Effector CD8-positive, alpha-beta T cell (primary cell): ENCODE measurements around the gene NKAIN1.

Source experiments
- DNase-seq: peaks from one replicate; lab custom pipeline; 2025; lab: John Stamatoyannopoulos, UW

Gene NKAIN1

DNA sequence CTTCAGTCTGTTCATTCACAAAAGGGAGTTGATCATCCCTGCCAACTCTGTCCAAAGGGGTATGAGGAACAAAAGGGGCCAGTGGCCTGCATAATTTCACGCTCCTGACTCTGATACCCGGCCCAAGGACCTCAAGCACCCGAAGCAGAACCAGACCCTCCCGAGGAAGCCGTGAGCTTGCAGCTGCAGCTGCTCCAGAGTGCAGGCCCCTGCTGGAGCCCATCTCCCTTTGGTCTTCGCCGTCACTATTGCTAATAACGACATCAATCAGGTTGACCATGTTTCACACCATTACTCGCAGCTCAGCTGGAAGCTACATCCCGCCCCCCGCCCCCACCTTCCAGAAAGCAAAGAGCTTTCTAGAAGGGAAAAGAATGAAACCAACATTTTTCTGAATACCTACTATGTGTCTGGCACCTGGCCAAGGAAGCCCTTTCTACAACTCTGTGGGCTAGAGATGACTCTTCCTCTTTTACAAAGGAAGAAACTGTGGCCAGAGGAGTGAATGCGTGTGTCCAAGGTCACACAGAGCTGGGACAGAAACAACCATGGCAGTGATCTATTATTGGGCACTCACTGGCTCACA lies 5.5 kb downstream of the NKAIN1 start:
- DNase-seq = no peak

GRCh38 chr1:31232689-31233088 lies 7.0 kb downstream of the NKAIN1 start:
- no peak for DNase-seq

GRCh38 chr1:31231802-31232201 lies 7.9 kb downstream of the NKAIN1 start:
- DNase-seq = no peak

GRCh38 chr1:31230378-31230777 lies 9.3 kb downstream of the NKAIN1 start:
- DNase-seq = no peak

- no peak for DNase-seq
Observed at GRCh38 chr1:31228986-31229385, 10.7 kb downstream of the NKAIN1 start.

GRCh38 chr1:31227891-31228568 lies 11.7 kb downstream of the NKAIN1 start:
- no peak for DNase-seq

DNA sequence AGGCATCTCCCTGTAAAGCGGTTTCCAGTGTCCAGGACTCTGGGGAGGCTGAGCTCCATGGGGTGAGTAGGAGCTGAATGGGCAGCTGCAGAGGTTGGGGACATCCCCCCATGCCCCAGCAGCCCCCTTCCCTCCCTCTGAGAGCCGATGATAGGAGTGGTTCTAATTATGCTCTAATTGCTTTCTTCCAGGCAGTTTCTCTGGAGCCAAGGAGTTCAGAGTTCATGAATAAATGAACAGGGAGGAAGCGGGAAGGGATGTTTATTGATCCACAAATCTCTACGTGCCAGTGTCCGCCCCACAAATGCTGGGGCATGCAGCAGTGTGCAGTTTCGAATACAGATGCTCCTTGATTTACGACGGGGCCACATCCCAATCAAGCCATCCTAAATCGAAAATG lies 15.6 kb downstream of the NKAIN1 start:
- no peak for DNase-seq

DNA sequence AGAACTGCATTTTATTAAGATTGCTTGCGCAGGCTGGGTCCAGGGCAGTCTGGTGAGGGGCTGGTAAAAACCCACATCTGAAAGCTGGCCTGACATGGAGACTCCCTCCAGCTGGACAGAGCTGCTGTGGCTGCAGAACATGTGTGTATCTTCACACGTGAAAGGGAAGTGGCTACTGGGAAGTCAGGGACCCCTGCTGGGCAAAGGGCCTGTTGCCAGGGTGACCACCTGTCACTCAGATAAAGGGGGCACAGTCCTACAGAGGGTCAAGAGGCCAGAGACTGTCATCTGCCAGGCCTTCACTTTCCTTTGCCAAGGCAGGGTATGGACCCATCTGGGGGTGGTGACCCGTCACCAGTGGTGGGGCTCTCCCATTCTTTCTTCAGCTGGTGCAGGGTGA lies 17.5 kb downstream of the NKAIN1 start:
- DNase-seq = no peak

- no peak for DNase-seq
Observed at GRCh38 chr1:31221072-31221471, 18.6 kb downstream of the NKAIN1 start.

- no peak for DNase-seq
Observed at GRCh38 chr1:31219489-31219888, 20.2 kb downstream of the NKAIN1 start.

- no peak for DNase-seq
Observed at GRCh38 chr1:31218705-31219104, 21.0 kb downstream of the NKAIN1 start.

DNA sequence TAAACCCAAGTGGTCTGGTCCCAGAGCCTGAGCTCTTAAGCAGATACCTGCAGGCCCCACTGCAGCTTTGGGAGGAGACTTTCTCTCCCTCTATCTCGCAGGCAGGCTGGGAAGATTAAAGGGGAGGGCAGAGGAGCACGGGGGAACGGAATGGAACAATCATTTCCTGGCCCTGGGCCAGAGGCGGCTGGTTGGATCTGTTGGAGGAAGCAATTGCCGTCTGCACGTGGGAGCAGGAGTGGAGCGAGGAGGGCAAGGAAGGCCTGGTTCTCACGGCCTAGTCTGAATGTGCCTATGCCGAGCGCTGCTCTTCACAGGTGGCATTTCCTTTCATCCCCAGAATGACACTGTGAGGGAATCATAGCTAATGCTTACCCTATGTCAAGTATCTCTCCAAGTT lies 23.7 kb downstream of the NKAIN1 start:
- DNase-seq = no peak

- no peak for DNase-seq
Observed at GRCh38 chr1:31215065-31215570, 24.6 kb downstream of the NKAIN1 start.

DNA sequence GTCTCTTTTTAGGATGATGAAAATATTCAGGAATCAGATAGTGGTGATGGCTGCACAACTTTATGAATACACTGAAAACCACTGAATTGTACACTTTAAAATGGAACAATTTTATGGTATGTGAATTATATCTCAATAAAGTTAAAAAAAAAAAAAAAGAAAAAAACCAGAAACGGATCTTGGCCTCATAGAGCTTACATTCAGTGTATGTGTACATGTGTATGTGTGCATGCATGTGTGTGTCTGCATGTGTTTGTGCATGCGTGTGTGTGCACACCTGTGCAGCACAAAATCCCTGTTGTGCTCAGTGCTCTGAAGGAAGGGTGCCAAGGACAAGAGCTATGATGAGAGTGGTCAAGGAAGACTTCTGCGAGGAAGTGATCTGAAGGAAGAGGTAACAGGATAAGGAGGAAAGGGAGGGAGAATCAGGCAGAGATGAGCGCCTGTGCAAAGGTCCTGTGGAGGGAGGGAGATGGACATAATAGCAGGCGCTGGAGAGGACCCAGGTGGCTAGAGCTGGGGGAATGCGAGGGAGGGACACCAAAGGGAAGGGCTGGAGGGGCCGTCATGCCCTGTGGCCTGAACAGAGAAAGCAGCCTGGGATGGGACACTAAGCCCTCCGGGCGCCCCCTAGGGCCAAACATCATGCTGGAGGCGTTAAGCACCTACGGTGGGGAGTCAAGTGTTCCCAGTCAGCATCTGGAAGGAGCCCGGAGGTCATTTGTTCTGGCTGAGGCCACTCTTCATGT lies 25.2 kb downstream of the NKAIN1 start:
- DNase-seq = no peak

GRCh38 chr1:31208361-31208945 lies 31.2 kb downstream of the NKAIN1 start:
- DNase-seq = no peak

DNA sequence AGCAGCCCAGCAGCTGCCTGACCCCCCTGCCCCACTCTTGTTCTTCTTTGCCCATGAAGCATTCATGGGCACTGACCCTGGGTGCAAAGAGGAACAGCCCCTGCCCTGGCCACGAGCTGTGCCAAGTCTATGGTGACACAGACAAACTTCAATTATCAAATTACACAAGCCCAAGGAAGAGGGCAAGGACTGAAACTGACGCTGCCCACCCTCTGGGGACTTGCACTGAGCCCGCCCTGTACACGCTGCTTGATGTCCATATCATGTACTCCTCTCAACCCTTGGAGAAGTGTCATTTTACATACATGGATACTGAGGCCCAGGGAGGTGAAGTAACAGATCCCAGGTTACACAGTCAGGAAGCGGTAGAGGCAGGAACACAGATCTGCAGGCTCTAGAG lies 32.1 kb downstream of the NKAIN1 start:
- no peak for DNase-seq

GRCh38 chr1:31207046-31207445 lies 32.6 kb downstream of the NKAIN1 start:
- DNase-seq = no peak

DNA sequence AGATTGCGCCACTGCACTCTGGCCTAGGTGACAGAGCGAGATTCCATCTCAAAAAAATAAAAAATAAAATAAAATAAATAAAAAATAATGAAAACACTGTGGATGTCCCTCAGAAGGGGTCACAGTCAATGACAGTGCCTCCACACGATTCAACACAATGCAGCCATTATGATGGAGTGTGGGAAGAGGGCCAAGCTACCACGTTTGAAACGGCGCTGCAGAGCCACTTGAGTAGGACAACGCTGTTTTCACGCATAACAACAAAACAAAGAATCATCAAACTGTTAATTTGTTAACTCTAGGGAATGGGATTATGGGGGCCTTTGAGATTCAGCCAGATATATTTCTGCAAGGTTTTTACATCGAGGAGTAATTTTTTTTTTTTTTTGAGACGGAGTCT lies 36.5 kb downstream of the NKAIN1 start:
- no peak for DNase-seq

DNA sequence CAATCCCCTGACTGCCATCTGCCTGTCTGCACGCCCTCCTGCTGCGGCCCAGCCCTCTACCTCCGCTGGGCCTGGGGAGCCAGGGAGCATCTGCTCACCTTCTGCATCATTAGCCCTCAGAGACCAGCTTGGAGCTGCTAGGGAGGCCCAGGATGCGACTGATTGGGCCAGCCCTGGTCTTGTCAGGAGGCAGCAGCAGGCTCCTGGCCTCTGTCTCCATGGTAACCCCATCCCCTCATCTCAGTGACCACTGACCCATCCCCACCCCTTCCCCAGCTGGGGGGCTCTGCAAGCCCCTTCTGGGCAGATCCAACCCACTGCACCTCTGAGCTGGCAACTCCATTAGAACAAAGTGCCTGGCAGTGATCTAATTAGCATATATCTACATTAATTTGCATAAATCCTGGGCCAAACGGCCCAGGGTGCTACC lies 37.7 kb downstream of the NKAIN1 start:
- no peak for DNase-seq

DNA sequence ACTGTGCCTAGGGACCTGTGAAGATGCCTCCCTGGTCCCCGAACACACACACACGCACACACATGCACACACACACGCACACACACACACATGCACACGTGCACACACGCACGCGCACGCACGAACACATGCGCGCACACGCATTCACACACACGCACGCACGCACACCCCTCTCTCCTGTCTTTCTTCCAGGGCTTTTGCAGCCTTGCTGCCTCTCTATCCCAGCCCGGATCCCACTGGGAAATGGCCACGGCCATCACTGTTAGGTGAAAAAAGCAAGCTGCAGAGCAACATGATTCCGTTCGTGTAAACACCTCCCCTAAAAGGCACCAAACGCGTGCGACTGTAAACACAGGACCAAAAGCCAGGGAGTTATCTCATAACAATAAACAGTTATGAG lies 39.7 kb downstream of the NKAIN1 start:
- no peak for DNase-seq

- DNase-seq = no peak
Observed at GRCh38 chr1:31199236-31199790, 40.4 kb downstream of the NKAIN1 start.

- DNase-seq = no peak
Observed at GRCh38 chr1:31198600-31198999, 41.1 kb downstream of the NKAIN1 start.
